Esophagus muscularis mucosa (tissue), 3 donors: ENCODE measurements around the gene EHD3.

Source experiments
- CTCF ChIP-seq, 3 experiments: fragments of 200-600 bp in 2 of 3; fragments of 450-650 bp in 1 of 3; sonication (generic) in 2 of 3; IDR thresholded peaks; one replicate each; pipeline ENCODE4 v1.5.1; 2017 to 2019; ENCODE audit warnings: antibody characterized with exemption in 3 of 3, mild to moderate bottlenecking in 2 of 3, moderate library complexity in 1 of 3
- POLR2A ChIP-seq: fragments of 450-650 bp; IDR thresholded peaks from one replicate; pipeline ENCODE4 v1.6.1; 2017; ENCODE audit warnings: antibody characterized with exemption, moderate library complexity, mild to moderate bottlenecking, low read depth
- POLR2AphosphoS5 ChIP-seq, 2 donors: sonication (generic); formaldehyde crosslinking; IDR thresholded peaks; one replicate each; pipeline ENCODE4 v1.6.1; 2017; ENCODE audit warnings: antibody characterized with exemption in 2 of 2

GRCh38 chr2:31223026-31223425, 10.9 kb upstream of the EHD3 start:
- no peak for TF ChIP-seq CTCF (IDR thresholded peaks at IDR 0.05)
- no peak for TF ChIP-seq POLR2A
- TF ChIP-seq POLR2AphosphoS5 (IDR thresholded peaks at IDR 0.05) = no peak
